Measurements from ENCODE around the gene PLA2G4B.

The PLA2G4B gene

DNA sequence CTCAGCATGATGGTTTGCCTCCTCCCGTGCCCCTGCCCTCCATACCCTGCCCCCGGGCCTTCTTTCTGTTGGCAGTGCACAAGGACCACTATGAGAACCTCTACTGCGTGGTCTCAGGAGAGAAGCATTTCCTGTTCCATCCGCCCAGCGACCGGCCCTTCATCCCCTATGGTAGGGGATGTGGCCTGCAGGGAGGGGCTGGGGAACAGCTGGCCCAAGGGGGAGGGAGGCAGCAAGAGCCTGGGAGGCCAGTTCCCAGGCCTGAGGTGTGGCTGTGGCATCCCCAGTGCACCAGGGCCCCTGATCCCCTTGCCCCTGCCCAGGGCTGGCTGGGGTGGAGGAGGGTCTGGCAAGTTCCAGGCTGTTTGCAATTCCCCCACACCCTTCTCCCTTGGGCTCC, 2.6 kb upstream of the PLA2G4B start:
- H3K4me3 ChIP-seq (ENCODE audit: low read depth, low read length): no peak overlapping the region
- TF ChIP-seq, protein P1, sequence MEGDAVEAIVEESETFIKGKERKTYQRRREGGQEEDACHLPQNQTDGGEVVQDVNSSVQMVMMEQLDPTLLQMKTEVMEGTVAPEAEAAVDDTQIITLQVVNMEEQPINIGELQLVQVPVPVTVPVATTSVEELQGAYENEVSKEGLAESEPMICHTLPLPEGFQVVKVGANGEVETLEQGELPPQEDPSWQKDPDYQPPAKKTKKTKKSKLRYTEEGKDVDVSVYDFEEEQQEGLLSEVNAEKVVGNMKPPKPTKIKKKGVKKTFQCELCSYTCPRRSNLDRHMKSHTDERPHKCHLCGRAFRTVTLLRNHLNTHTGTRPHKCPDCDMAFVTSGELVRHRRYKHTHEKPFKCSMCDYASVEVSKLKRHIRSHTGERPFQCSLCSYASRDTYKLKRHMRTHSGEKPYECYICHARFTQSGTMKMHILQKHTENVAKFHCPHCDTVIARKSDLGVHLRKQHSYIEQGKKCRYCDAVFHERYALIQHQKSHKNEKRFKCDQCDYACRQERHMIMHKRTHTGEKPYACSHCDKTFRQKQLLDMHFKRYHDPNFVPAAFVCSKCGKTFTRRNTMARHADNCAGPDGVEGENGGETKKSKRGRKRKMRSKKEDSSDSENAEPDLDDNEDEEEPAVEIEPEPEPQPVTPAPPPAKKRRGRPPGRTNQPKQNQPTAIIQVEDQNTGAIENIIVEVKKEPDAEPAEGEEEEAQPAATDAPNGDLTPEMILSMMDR (IDR thresholded peaks at IDR 0.05; ENCODE audit: low read depth, low read length): no peak

DNA sequence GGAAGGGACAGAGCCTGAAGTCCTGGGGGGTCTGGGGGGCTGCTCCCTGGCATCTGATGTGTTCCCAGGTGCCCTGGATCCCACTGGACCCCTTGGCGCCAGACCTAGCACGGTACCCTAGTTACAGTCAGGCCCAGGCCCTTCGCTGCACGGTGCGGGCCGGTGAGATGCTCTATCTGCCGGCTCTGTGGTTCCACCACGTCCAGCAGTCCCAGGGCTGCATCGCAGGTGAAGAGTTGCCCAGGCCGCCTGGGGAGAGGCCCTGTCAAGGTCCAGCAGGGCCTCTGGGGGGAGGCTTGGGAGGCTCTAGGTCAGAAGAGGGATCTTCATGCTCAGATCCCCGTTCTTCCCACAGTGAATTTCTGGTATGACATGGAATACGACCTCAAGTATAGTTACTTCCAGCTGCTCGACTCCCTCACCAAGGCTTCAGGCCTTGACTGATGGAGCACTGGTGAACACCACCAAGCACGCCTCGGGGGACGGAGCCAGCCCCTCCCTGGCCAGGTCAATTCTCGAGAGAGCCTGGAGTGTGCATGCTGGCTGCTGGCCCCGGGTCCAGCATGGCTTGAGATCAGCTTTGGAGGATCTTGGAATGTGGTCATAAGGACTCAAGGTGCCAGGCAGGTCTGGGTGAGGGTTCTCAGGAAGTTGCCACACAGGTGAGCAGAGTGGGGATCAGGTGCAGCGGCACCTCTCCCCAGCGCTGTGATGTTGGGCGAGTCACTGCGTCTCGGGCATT, 1.8 kb upstream of the PLA2G4B start:
- H3K4me3 ChIP-seq (ENCODE audit: low read depth, low read length): no peak overlapping the region
- TF ChIP-seq, protein P1 (IDR thresholded peaks at IDR 0.05; ENCODE audit: low read depth, low read length): no peak

DNA sequence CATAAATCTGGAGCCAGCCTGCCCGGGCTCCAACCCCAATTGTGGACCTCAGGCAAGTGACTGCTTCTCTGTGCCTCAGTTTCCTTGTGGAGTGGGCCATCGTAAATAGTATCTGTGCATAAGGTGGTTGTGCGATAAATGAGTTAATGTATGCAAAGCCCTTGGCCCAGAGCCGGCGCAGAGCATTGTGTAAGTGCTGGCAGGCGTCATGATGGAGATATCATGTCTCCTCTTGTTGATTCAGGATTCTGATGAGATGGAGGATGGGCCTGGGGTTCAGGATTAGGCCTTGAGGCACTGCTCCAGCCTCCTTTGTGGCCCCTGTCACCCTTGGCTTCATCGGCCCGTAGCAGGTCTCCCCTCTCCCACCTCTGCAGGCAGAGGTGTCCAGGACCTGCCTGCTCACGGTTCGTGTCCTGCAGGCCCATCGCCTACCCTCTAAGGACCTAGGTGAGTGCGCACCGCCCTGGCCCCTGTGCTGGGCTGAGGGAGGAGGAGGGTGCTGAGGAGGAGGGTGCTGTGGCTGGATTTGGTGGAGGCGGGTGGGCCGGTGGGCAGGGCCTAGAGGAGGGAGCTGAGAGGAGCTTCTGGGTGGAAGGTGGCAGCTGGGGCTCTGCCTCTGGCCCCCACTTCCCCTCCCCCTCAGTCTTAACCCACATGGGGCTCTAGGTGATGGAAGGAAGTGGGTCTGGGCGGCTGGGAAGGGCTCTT, 1.3 kb downstream of the PLA2G4B start:
- H3K4me3 ChIP-seq (ENCODE audit: low read depth, low read length): no peak overlapping the region
- TF ChIP-seq, protein P1 (IDR thresholded peaks at IDR 0.05; ENCODE audit: low read depth, low read length): no peak

DNA sequence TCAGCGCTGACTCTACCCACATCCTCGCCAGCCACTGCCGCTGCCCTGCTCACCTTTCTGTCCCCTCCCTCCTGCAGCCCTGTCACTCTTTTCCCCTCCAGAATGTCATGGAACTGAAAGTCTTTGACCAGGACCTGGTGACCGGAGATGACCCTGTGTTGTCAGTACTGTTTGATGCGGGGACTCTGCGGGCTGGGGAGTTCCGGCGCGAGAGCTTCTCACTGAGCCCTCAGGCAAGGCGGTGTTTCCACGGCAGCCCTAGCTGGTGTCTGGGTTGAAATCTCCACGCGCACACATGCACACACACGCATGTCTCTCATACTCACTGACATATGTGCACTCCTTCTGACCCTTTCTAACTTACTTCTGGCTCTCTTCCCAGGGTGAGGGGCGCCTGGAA, 2.0 kb downstream of the PLA2G4B start:
- H3K4me3 ChIP-seq (ENCODE audit: low read depth, low read length): no peak overlapping the region
- TF ChIP-seq, protein P1 (IDR thresholded peaks at IDR 0.05; ENCODE audit: low read depth, low read length): no peak

DNA sequence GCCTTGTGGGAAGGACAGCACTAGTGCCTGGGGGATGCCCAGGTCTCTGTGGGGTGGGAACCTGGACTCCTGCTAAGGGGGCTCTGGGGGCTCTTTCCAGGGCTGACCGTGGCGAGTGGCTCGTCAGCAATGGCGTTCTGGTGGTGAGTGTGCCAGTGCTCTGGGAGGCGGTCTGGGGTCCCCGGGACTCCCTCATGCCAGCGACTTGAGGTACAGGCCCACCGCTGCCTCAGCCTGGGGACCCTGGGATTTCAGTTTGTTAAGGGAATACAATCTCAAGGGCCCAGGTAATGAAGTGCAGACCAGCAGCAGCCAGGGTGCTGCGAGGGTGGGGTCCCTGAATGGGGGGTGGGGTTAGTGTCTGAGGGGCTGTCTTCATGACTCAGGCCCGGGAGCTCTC, 2.5 kb downstream of the PLA2G4B start:
- TF ChIP-seq, protein P1 (IDR thresholded peaks at IDR 0.05; ENCODE audit: low read depth, low read length): no peak
- no peak overlapping the region for H3K4me3 ChIP-seq (ENCODE audit: low read depth, low read length)

DNA sequence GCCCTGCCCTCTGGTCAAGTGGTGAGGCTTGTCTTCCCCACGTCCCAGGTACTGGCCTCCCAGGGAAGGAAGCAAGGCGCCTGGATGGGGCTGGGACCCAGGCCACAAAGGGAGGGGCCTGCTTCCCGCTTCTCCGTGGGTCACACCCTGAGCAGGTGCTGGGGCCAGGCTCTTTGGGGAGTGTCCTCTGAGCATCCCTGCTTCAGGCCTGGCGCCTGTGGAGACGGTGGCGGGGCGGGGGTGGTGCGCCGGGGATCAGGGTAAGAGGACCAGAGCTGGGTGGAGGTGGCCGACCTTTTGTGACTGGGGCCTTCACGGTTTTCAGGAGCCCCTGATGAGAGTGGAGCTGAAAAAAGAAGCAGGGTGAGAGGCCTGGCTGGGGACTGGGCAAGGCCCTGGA, 3.6 kb downstream of the PLA2G4B start:
- H3K4me3 ChIP-seq (ENCODE audit: low read depth, low read length): no peak overlapping the region
- TF ChIP-seq, protein P1 (IDR thresholded peaks at IDR 0.05; ENCODE audit: low read depth, low read length): no peak

DNA sequence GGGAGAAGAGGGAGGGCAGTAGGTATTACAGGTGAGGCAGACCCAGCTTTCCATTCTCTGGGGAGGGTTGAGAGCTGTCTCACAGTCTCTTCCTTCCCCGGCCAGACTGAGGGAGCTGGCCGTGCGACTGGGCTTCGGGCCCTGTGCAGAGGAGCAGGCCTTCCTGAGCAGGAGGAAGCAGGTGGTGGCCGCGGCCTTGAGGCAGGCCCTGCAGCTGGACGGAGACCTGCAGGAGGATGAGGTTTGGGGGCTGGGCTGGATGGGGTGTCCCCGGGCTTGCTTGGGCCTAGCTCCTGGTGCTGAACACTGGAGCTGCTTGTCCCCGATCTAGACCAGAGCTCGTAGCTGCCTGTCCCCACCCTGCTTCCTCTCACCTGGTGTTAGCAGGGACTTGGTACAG, 4.9 kb downstream of the PLA2G4B start:
- TF ChIP-seq, protein P1 (IDR thresholded peaks at IDR 0.05; ENCODE audit: low read depth, low read length): no peak
- H3K4me3 ChIP-seq (ENCODE audit: low read depth, low read length): no peak overlapping the region
